HG03439 (cell line): ENCODE results near the gene FRY.

ENCODE experiments used
- ATAC-seq: cut with Tn5 transposase; IDR thresholded peaks from one replicate; pipeline ENCODE4 v1.9.1; 2021; ENCODE audit warnings: mild to moderate bottlenecking, moderate library complexity; ENCODE audit not compliant: unreplicated experiment

FRY gene

GRCh38 chr13:32164622-32165268, 133.2 kb downstream of the FRY start:
- no peak for ATAC-seq

DNA sequence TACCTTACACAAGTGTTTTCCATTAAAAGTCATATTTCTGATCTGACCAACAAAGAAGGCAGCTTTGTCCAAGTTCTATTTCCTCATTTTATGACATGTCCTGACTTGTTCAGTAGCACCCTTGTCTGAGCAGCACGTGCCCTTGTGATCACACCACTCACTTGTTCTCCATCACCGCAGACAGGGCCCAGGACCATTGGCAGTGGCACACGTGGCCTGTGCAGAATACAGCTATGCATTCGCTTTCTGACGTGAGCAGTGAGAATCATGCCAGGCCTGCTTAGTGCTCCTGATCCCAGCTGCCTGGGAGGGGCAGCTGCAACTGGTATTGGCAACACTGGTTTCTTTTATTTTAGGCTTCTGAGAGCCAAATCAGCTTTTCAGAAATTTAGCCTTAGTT, 134.2 kb downstream of the FRY start:
- no peak for ATAC-seq

GRCh38 chr13:32168131-32168530, 136.6 kb downstream of the FRY start:
- ATAC-seq, result no peak

- no peak for ATAC-seq
These were observed 139.3 kb downstream of the FRY start for GRCh38 chr13:32170841-32171240.

GRCh38 chr13:32173881-32174280, 142.3 kb downstream of the FRY start:
- no peak for ATAC-seq

DNA sequence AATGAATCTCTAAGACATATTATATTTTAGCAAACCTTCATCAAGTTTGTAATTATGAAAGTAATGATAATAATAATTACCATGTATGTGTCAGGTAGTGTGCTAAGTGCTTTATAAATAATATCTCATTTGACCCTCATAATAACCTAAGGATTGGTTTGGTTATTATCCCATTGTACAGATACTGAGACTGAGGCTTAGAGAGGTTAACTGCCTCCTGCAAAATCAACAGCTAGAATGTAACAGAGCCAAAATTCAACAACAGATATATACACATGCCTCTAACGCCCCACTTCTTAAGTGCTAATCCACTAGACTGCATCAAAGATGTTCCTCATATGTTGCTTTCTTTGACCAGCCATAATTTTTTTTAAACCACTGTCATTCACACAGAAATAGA, 142.8 kb downstream of the FRY start:
- ATAC-seq, result no peak

- no peak for ATAC-seq
These were observed 143.7 kb downstream of the FRY start for GRCh38 chr13:32175307-32175706.

GRCh38 chr13:32175943-32176342, 144.4 kb downstream of the FRY start:
- ATAC-seq, result no peak

- ATAC-seq, result no peak
These were observed 145.1 kb downstream of the FRY start for GRCh38 chr13:32176696-32177095.

DNA sequence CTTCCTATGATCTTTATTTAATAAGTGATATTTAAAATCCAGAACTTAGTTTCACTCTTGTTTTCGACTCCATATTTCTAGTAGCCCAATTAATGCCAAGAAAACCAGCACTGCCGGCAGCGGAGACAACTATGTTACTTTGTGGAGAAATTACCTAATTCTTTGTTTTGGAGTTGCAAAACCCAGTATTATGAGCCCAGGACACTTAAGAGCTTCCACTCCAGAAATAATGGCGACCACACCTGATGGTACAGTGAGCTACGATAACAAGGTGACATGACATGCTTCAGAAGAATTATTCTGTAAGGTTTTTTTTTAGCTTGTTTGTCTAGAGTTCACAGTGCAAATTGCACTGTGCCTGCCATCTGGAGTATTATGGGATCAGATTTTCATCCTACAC, 147.2 kb downstream of the FRY start:
- no peak for ATAC-seq

DNA sequence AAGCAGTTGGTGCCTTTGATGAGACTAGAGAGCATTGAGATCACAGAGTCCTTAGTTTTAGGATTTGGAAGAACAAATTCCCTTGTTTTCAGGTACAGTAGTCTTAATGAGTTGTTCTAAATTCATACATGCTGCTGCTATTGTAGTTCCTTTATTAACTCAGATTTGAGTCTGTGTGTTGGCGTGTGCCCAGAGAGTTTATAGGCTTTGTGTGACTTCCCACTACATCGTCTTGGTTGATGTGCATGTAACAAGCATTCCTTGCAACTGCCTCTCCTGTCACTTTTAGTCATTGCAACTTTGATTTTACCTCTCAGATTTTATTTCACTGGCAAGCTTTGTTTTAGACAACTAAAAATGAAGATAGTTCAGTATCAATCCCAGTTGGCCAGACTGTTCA, 148.1 kb downstream of the FRY start:
- ATAC-seq, result no peak

GRCh38 chr13:32187651-32188050, 156.1 kb downstream of the FRY start:
- ATAC-seq, result no peak

GRCh38 chr13:32191452-32191998, 160.0 kb downstream of the FRY start:
- ATAC-seq, result no peak

DNA sequence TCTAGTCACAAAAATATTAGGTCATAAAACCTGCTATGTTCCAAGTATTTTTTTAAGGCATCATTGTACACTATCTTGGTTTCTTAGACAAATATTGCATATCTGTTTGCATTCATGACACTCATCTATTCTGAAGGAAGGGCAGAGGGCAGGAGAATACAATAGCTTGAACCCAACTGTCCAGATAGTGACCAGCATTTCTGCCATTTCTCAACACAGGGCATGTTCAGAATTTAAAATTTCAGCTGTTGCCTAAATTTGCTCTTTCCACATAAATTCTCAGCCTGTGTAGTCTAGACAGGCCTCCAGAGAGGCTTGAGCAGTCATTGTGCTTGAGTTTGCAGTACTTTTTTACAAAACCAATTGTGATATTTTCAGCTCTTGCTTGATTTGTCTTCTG, 164.1 kb downstream of the FRY start:
- ATAC-seq, result no peak

- ATAC-seq, result no peak
These were observed 167.6 kb downstream of the FRY start for GRCh38 chr13:32199168-32199567.

GRCh38 chr13:32200741-32201140, 169.2 kb downstream of the FRY start:
- ATAC-seq, result no peak

GRCh38 chr13:32201809-32202208, 170.2 kb downstream of the FRY start:
- ATAC-seq, result no peak

- no peak for ATAC-seq
These were observed 170.7 kb downstream of the FRY start for GRCh38 chr13:32202268-32202667.

DNA sequence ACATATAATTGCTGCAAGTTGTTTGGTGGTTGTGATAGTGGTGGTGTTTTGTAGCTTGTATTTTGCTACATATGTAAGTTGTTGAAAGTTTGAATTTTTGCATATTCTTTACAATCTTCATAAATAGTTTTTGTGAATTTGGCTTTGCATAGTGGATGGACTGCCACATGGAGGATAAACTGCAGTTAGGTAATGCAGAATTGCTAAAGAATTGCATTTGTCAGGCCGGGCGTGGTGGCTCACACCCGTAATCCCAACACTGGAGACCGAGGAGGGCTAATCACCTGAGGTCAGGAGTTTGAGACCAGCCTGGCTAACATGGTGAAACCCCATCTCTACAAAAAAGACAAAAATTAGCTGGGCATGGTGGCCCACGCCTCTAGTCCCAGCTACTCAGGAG, 171.6 kb downstream of the FRY start:
- no peak for ATAC-seq

GRCh38 chr13:32203736-32204135, 172.2 kb downstream of the FRY start:
- ATAC-seq, result no peak

- no peak for ATAC-seq
These were observed 174.0 kb downstream of the FRY start for GRCh38 chr13:32205431-32206096.

DNA sequence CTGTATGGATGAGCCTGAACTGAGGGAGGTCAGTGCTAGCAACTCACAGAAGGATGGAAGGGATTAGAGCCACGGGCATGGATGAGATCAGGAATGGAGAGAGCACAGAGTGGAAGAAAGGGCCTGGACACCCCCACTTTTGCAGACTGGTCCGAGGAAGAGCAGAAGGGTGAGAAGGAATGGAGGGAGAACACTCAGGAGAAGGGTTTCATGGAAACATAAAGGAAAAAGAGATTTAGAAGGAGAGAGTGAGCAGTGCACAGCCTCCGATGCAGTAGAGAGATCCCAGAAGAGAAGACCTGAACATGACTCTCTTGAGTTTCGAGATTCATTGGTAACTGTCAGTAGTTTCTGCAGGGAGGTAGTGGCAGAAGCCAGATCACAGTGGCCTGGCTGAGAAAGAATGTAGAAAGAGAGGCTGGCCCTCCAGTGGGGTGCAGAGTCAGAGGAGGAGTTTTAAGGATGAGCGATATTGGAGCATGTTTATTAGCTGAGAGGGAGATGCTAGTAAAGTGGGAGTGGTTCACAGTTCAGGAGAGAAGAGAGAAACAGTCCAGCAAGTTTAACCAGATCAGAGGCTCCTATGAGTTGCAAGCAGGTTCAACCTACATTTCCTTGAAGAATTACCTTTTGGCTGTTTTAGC, 174.6 kb downstream of the FRY start:
- no peak for ATAC-seq
